ENCODE results near the gene CFB.
A peak's percentile ranks its signal among the peaks of the same experiment; 100 is the strongest.
"Not testable (repeated sequence)": the region's sequence is repeated elsewhere in the genome, so short reads cannot be mapped to it uniquely, and the experiment has no call there.

Gene CFB

GRCh38 chr6:31945507-31946369 lies at the start of gene CFB:
Gene CFB (plus strand): TSS chr6:31946095. CDS start chr6:31946222, 127 bp downstream.
- DNase-seq (ENCODE audit: low spot score), result no peak

- DNase-seq (ENCODE audit: low spot score), result no peak
These were observed 49.4 kb upstream of the CFB start for GRCh38 chr6:31896493-31896855.

GRCh38 chr6:31896856-31897611 lies 48.9 kb upstream of the CFB start:
- DNase-seq (ENCODE audit: low spot score), result no peak

GRCh38 chr6:31897612-31898382 lies 48.1 kb upstream of the CFB start, which contains the start of gene EHMT2:
Gene EHMT2 (minus strand): TSS chr6:31897698. CDS start chr6:31897677, 21 bp downstream.
- DNase-seq (ENCODE audit: low spot score), result peak; percentile 95

GRCh38 chr6:31898383-31899011 lies 47.4 kb upstream of the CFB start:
- DNase-seq (ENCODE audit: low spot score), result no peak

GRCh38 chr6:31899215-31899614 lies 46.7 kb upstream of the CFB start:
- no peak for DNase-seq (ENCODE audit: low spot score)

- DNase-seq (ENCODE audit: low spot score), result no peak
These were observed 45.8 kb upstream of the CFB start for GRCh38 chr6:31899882-31900722.

- no peak for DNase-seq (ENCODE audit: low spot score)
These were observed 44.9 kb upstream of the CFB start for GRCh38 chr6:31900917-31901414.

GRCh38 chr6:31901415-31901952 lies 44.4 kb upstream of the CFB start:
- peak; percentile 67 for DNase-seq (ENCODE audit: low spot score)

GRCh38 chr6:31901953-31902643 lies 43.8 kb upstream of the CFB start, which contains the start of gene ZBTB12:
Gene ZBTB12 (minus strand): TSS chr6:31902086. CDS start chr6:31901305, 781 bp downstream.
- peak; percentile 99 for DNase-seq (ENCODE audit: low spot score)

- no peak for DNase-seq (ENCODE audit: low spot score)
These were observed 41.9 kb upstream of the CFB start for GRCh38 chr6:31903957-31904356.

GRCh38 chr6:31905041-31905440 lies 40.9 kb upstream of the CFB start:
- no peak for DNase-seq (ENCODE audit: low spot score)

- no peak for DNase-seq (ENCODE audit: low spot score)
These were observed 39.8 kb upstream of the CFB start for GRCh38 chr6:31906122-31906521.

- DNase-seq (ENCODE audit: low spot score), result not testable (repeated sequence)
These were observed 39.2 kb upstream of the CFB start for GRCh38 chr6:31906727-31907126.

GRCh38 chr6:31907158-31907813 lies 38.6 kb upstream of the CFB start:
- DNase-seq (ENCODE audit: low spot score), result no peak

GRCh38 chr6:31908255-31908654 lies 37.6 kb upstream of the CFB start:
- not testable (repeated sequence) for DNase-seq (ENCODE audit: low spot score)

GRCh38 chr6:31908791-31909190 lies 37.1 kb upstream of the CFB start:
- DNase-seq (ENCODE audit: low spot score), result no peak

- DNase-seq (ENCODE audit: low spot score), result not testable (repeated sequence)
These were observed 36.6 kb upstream of the CFB start for GRCh38 chr6:31909298-31909697.
